Liver (tissue), 9 donors: ENCODE results near the gene SLC25A45. TPM values are rescaled to one million over a fixed set of nuclear protein-coding genes. Genes with fewer than 3 reads are reported as not detected.

ENCODE experiments used
- DNase-seq: peaks from one replicate; pipeline ENCODE4 v3.0.0-alpha.2; 2017; ENCODE audit warnings: low spot score
- H3K27ac ChIP-seq, 2 donors: one replicate each; pipeline ENCODE4 v1.7.0; 2013; ENCODE audit warnings: inconsistent platforms in 2 of 2, low read length in 2 of 2, control low read depth in 1 of 2, low read depth in 1 of 2, mild to moderate bottlenecking in 1 of 2
- H3K27me3 ChIP-seq, 4 donors: one replicate each; pipeline versions ENCODE4 v1.6.1 to v1.7.0; 2013; ENCODE audit warnings: low read length in 3 of 4, inconsistent platforms in 1 of 4, mild to moderate bottlenecking in 1 of 4, moderate library complexity in 1 of 4; ENCODE audit not compliant: control insufficient read depth in 4 of 4, insufficient read depth in 4 of 4
- H3K36me3 ChIP-seq, 4 donors: one replicate each; pipeline versions ENCODE4 v1.6.1 to v1.7.0; 2013; ENCODE audit warnings: low read length in 3 of 4, mild to moderate bottlenecking in 3 of 4, low read depth in 1 of 4, moderate library complexity in 1 of 4; ENCODE audit not compliant: control insufficient read depth in 4 of 4, insufficient read depth in 3 of 4
- H3K4me1 ChIP-seq, 4 donors: one replicate each; pipeline versions ENCODE4 v1.6.1 to v1.7.0; 2013; ENCODE audit warnings: low read length in 3 of 4, mild to moderate bottlenecking in 3 of 4, moderate library complexity in 1 of 4; ENCODE audit not compliant: control insufficient read depth in 4 of 4, insufficient read depth in 4 of 4
- H3K4me3 ChIP-seq, 3 donors: one replicate each; pipeline versions ENCODE4 v1.6.1 to v1.7.0; 2013; ENCODE audit warnings: low read length in 3 of 3, control low read depth in 1 of 3, low read depth in 1 of 3, mild to moderate bottlenecking in 1 of 3
- H3K9ac ChIP-seq, 2 donors: one replicate each; pipeline ENCODE4 v1.7.0; 2013; ENCODE audit warnings: low read length in 2 of 2, mild to moderate bottlenecking in 2 of 2, moderate library complexity in 2 of 2, control low read depth in 1 of 2, low read depth in 1 of 2
- H3K9me3 ChIP-seq, 4 donors: one replicate each; pipeline versions ENCODE4 v1.6.1 to v1.7.0; 2013; ENCODE audit warnings: low read length in 3 of 4; ENCODE audit not compliant: control insufficient read depth in 4 of 4
- NR2F2 ChIP-seq: IDR thresholded peaks from 2 replicates; pipeline ENCODE4 v1.6.1; 2016; ENCODE audit warnings: antibody characterized with exemption
- REST ChIP-seq: IDR thresholded peaks from 2 replicates; pipeline ENCODE4 v1.6.1; 2016; ENCODE audit warnings: antibody characterized with exemption, mild to moderate bottlenecking
- RXRA ChIP-seq, 2 donors: IDR thresholded peaks; 2 replicates each; pipeline ENCODE4 v1.6.1; 2017 to 2018; ENCODE audit warnings: antibody characterized with exemption in 2 of 2, mild to moderate bottlenecking in 1 of 2
- YY1 ChIP-seq: IDR thresholded peaks from 2 replicates; pipeline ENCODE4 v1.6.1; 2016; ENCODE audit warnings: antibody characterized with exemption, mild to moderate bottlenecking
- WGBS: extraction: QIAGEN DNeasy Blood & Tissue Kit; methylation state at CpG from one replicate; pipeline ENCODE4 v1.1.7; 2013; 5-methylcytosine and 5-hydroxymethylcytosine counted together
- polyA plus RNA-seq, 2 donors: library from polyadenylated mRNA; stranded (reverse) in 1 of 2; unstranded in 1 of 2; fragments of 200-250 nt in 1 of 2; fragments of >200 nt in 1 of 2; fragmentation: Nextera tagmentation in 1 of 2; extraction: Ambion mirVana in 1 of 2; gene quantifications; one replicate each; pipeline versions ENCODE4 v1.2.1 to v1.2.3, GENCODE V29; 2013 to 2015
- total RNA-seq, 2 donors: library from RNA; depleted of rRNA; stranded (reverse); fragments of >200 nt; gene quantifications; one replicate each; pipeline ENCODE4 v1.2.3, GENCODE V29; 2014
- TF ChIP-seq, protein P1 (sequence below): fragments of 150-350 bp; IDR thresholded peaks from 2 replicates; pipeline ENCODE4 v1.5.1; 2017; ENCODE audit warnings: improper control_type of control experiment, low read depth, low read length; ENCODE audit not compliant: missing input control
- donor health status: healthy.
- donor health status: healthy.
- donor health status: healthy.
- donor health status: healthy.
- donor health status: healthy.

The SLC25A45 gene
- total and polyA plus RNA-seq, 4 donors: 4.5 to 6.8 (median 5.3) TPM

DNA sequence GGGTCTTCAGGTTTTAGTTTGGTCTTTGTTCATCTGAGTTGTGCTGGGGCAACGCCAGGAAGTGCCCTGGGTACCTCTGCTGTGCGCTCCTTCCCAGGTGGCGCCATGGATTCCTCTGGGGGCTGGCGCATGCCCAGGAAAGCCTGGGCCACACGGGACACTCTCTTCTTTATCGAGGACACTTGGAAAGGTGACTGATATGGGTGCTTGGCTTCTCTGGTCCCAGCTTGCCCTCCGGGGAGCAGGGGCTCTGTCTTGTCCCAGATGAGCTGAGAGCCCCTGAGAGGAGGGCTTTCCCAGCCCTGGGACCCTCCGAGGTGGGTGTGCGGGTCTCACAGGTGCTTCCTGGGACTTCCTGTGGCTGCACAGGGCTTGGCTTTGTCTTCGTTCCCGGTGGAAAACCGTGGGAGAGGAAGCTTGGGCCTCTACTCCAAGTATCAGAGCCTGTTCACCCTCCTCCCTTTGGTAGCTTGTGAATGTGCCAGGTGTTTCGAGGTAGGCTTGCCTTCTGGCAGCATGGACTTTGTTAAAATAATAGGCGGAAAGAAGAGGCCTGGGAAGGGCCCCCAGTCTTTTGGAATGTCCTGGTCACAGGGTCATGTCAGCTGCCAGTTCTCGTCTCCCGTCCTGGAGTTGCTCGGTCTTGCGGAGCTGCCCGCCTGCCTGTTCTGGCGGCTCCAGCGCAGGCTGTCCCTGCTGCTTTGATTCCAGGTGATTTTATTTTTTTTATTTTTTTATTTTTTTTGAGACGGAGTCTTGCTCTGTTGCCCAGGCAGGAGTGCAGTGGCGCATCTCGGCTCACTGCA, 30.0 kb upstream of the SLC25A45 start:
- Histone ChIP-seq H3K4me1 (peaks cover 3 to 22% (median 14%) of the 10 kb centered on the region in 4 donors), H3K9ac (no peak overlapping the region), H3K4me3 (no peak overlapping the region), H3K27ac (no peak overlapping the region), H3K36me3 (peaks cover 1 to 25% (median 6%) of the 10 kb centered on the region in 4 donors), H3K27me3 (no peaks in the 10 kb centered on the region), H3K9me3 (no peaks in the 10 kb centered on the region)
- 82% methylated on average over 24 of the region's 24 CpGs for WGBS
- TF ChIP-seq, protein P1, sequence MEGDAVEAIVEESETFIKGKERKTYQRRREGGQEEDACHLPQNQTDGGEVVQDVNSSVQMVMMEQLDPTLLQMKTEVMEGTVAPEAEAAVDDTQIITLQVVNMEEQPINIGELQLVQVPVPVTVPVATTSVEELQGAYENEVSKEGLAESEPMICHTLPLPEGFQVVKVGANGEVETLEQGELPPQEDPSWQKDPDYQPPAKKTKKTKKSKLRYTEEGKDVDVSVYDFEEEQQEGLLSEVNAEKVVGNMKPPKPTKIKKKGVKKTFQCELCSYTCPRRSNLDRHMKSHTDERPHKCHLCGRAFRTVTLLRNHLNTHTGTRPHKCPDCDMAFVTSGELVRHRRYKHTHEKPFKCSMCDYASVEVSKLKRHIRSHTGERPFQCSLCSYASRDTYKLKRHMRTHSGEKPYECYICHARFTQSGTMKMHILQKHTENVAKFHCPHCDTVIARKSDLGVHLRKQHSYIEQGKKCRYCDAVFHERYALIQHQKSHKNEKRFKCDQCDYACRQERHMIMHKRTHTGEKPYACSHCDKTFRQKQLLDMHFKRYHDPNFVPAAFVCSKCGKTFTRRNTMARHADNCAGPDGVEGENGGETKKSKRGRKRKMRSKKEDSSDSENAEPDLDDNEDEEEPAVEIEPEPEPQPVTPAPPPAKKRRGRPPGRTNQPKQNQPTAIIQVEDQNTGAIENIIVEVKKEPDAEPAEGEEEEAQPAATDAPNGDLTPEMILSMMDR: no peak
- DNase-seq: no peak

GRCh38 chr11:65411681-65412070, 29.2 kb upstream of the SLC25A45 start:
- no peak overlapping the region for H3K4me3 ChIP-seq
- no peak overlapping the region for H3K9ac ChIP-seq
- H3K4me1 ChIP-seq: peaks cover 2 to 14% (median 10%) of the 10 kb centered on the region in 4 donors
- peaks cover 1 to 25% (median 6%) of the 10 kb centered on the region in 4 donors for H3K36me3 ChIP-seq
- 89% methylated on average over 5 of the region's 5 CpGs for WGBS
- H3K9me3 ChIP-seq: no peaks in the 10 kb centered on the region
- no peaks in the 10 kb centered on the region for H3K27me3 ChIP-seq
- DNase-seq: no peak
- no peak overlapping the region for H3K27ac ChIP-seq
- TF ChIP-seq, protein P1: no peak
- TF ChIP-seq RXRA (IDR thresholded peaks at IDR 0.05): no peak
- TF ChIP-seq YY1: no peak
- TF ChIP-seq REST: no peak
- TF ChIP-seq NR2F2: no peak
